ENCODE measurements around the gene GPR27. TPM values are rescaled to one million over a fixed set of nuclear protein-coding genes. Genes with fewer than 3 reads are reported as not detected.

Gene GPR27
- total RNA-seq, 1 donor: not detected

GRCh38 chr3:71771884-71772283 is 18.2 kb downstream of the GPR27 start:
- no peak for DNase-seq (ENCODE audit: insufficient read length, low spot score, missing footprints)
- Histone ChIP-seq H3K79me2 (ENCODE audit: insufficient read depth, low read length) (no peaks in the 10 kb centered on the region), H3K4me2 (ENCODE audit: insufficient read depth, low read length) (no peak overlapping the region), H3K27me3 (ENCODE audit: insufficient read depth, low read length) (peaks cover 14% of the 10 kb centered on the region), H3K4me3 (ENCODE audit: insufficient read depth, low read length) (no peak overlapping the region), H3K4me1 (ENCODE audit: insufficient read depth, low read length) (no peaks in the 10 kb centered on the region), H2AFZ (ENCODE audit: low read length) (no peak overlapping the region), H4K20me1 (ENCODE audit: insufficient read depth, low read length) (no peaks in the 10 kb centered on the region), H3K36me3 (ENCODE audit: insufficient read depth, low read length) (no peaks in the 10 kb centered on the region), H3K9me3 (ENCODE audit: low read depth, low read length) (no peaks in the 10 kb centered on the region), H3K27ac (ENCODE audit: low read depth, low read length) (no peak overlapping the region)
- no peak for TF ChIP-seq CTCF (IDR thresholded peaks at IDR 0.05; ENCODE audit: extremely low read depth, low read depth, low read length)

GRCh38 chr3:71776538-71776937 is 22.9 kb downstream of the GPR27 start:
- no peak for TF ChIP-seq CTCF (IDR thresholded peaks at IDR 0.05; ENCODE audit: extremely low read depth, low read depth, low read length)
- no peaks in the 10 kb centered on the region for H3K36me3 ChIP-seq (ENCODE audit: insufficient read depth, low read length)
- no peak overlapping the region for H3K27ac ChIP-seq (ENCODE audit: low read depth, low read length)
- H3K4me3 ChIP-seq (ENCODE audit: insufficient read depth, low read length): no peak overlapping the region
- no peaks in the 10 kb centered on the region for H3K4me1 ChIP-seq (ENCODE audit: insufficient read depth, low read length)
- H3K4me2 ChIP-seq (ENCODE audit: insufficient read depth, low read length): no peak overlapping the region
- H3K79me2 ChIP-seq (ENCODE audit: insufficient read depth, low read length): no peaks in the 10 kb centered on the region
- no peaks in the 10 kb centered on the region for H4K20me1 ChIP-seq (ENCODE audit: insufficient read depth, low read length)
- peaks cover 16% of the 10 kb centered on the region for H3K27me3 ChIP-seq (ENCODE audit: insufficient read depth, low read length)
- no peak overlapping the region for H2AFZ ChIP-seq (ENCODE audit: low read length)
- no peak for DNase-seq (ENCODE audit: insufficient read length, low spot score, missing footprints)
- no peaks in the 10 kb centered on the region for H3K9me3 ChIP-seq (ENCODE audit: low read depth, low read length)

GRCh38 chr3:71778353-71778752 is 24.7 kb downstream of the GPR27 start:
- no peak overlapping the region for H3K27ac ChIP-seq (ENCODE audit: low read depth, low read length)
- no peak for TF ChIP-seq CTCF (IDR thresholded peaks at IDR 0.05; ENCODE audit: extremely low read depth, low read depth, low read length)
- no peaks in the 10 kb centered on the region for H3K79me2 ChIP-seq (ENCODE audit: insufficient read depth, low read length)
- H3K27me3 ChIP-seq (ENCODE audit: insufficient read depth, low read length): peaks cover 33% of the 10 kb centered on the region
- H3K36me3 ChIP-seq (ENCODE audit: insufficient read depth, low read length): no peaks in the 10 kb centered on the region
- H2AFZ ChIP-seq (ENCODE audit: low read length): no peak overlapping the region
- H3K4me2 ChIP-seq (ENCODE audit: insufficient read depth, low read length): no peak overlapping the region
- no peaks in the 10 kb centered on the region for H3K9me3 ChIP-seq (ENCODE audit: low read depth, low read length)
- no peaks in the 10 kb centered on the region for H4K20me1 ChIP-seq (ENCODE audit: insufficient read depth, low read length)
- H3K4me3 ChIP-seq (ENCODE audit: insufficient read depth, low read length): no peak overlapping the region
- no peaks in the 10 kb centered on the region for H3K4me1 ChIP-seq (ENCODE audit: insufficient read depth, low read length)
- DNase-seq (ENCODE audit: insufficient read length, low spot score, missing footprints): no peak

GRCh38 chr3:71779674-71780377 is 26.2 kb downstream of the GPR27 start:
- no peaks in the 10 kb centered on the region for H3K9me3 ChIP-seq (ENCODE audit: low read depth, low read length)
- no peaks in the 10 kb centered on the region for H3K79me2 ChIP-seq (ENCODE audit: insufficient read depth, low read length)
- H3K27me3 ChIP-seq (ENCODE audit: insufficient read depth, low read length): peaks cover 48% of the 10 kb centered on the region
- no peak overlapping the region for H3K4me3 ChIP-seq (ENCODE audit: insufficient read depth, low read length)
- H3K27ac ChIP-seq (ENCODE audit: low read depth, low read length): no peak overlapping the region
- H4K20me1 ChIP-seq (ENCODE audit: insufficient read depth, low read length): no peaks in the 10 kb centered on the region
- H3K4me2 ChIP-seq (ENCODE audit: insufficient read depth, low read length): no peak overlapping the region
- DNase-seq (ENCODE audit: insufficient read length, low spot score, missing footprints): no peak
- TF ChIP-seq CTCF (IDR thresholded peaks at IDR 0.05; ENCODE audit: extremely low read depth, low read depth, low read length): no peak
- H3K4me1 ChIP-seq (ENCODE audit: insufficient read depth, low read length): no peaks in the 10 kb centered on the region
- H3K36me3 ChIP-seq (ENCODE audit: insufficient read depth, low read length): no peaks in the 10 kb centered on the region
- H2AFZ ChIP-seq (ENCODE audit: low read length): no peak overlapping the region
